Endometrial microvascular endothelial cells (primary cell): ENCODE data around the gene CRHR2. TPM values are rescaled to one million over a fixed set of nuclear protein-coding genes. Genes with fewer than 3 reads are reported as not detected.

ENCODE experiments used
- in situ Hi-C: cut with HindIII; loops from 2 replicates; pipeline ENCODE4 v1.10.0; 2017; ENCODE audit warnings: low sequenced_read_pairs, low pct_unique_long_range_greater_than_20kb; ENCODE audit errors: inconsistent ontology term
- total RNA-seq: library from RNA; depleted of rRNA; stranded (reverse); fragments of >200 nt; gene quantifications from one replicate; pipeline ENCODE4 v1.2.3, GENCODE V29; 2015; ENCODE audit errors: inconsistent ontology term

The CRHR2 gene
- total RNA-seq, 1 donor from 2014 or later: not detected

GRCh38 chr7:30660331-30661255 is 21.7 kb downstream of the CRHR2 start:
- in situ Hi-C loops: no loop called here

- in situ Hi-C loops: no loop called here
These were observed 22.9 kb downstream of the CRHR2 start for GRCh38 chr7:30659312-30659711.

GRCh38 chr7:30658479-30659074 is 23.7 kb downstream of the CRHR2 start:
- in situ Hi-C loops: no loop called here

GRCh38 chr7:30657131-30657530 is 25.1 kb downstream of the CRHR2 start:
- in situ Hi-C loops: no loop called here

GRCh38 chr7:30656006-30656957 is 26.0 kb downstream of the CRHR2 start:
- in situ Hi-C loops: no loop called here

- in situ Hi-C loops: no loop called here
These were observed 26.9 kb downstream of the CRHR2 start for GRCh38 chr7:30655096-30655970.

GRCh38 chr7:30654296-30655090 is 27.8 kb downstream of the CRHR2 start:
- in situ Hi-C loops: no loop called here

- in situ Hi-C loops: no loop called here
These were observed 29.3 kb downstream of the CRHR2 start for GRCh38 chr7:30652698-30653641.

GRCh38 chr7:30652132-30652531 is 30.1 kb downstream of the CRHR2 start:
- in situ Hi-C loops: no loop called here

GRCh38 chr7:30650421-30650808 is 31.8 kb downstream of the CRHR2 start:
- in situ Hi-C loops: no loop called here

- in situ Hi-C loops: no loop called here
These were observed 32.4 kb downstream of the CRHR2 start for GRCh38 chr7:30649717-30650420.

GRCh38 chr7:30648744-30649540 is 33.3 kb downstream of the CRHR2 start:
- in situ Hi-C loops: no loop called here

- in situ Hi-C loops: no loop called here
These were observed 34.5 kb downstream of the CRHR2 start for GRCh38 chr7:30647589-30648364.

- in situ Hi-C loops: no loop called here
These were observed 36.1 kb downstream of the CRHR2 start for GRCh38 chr7:30646154-30646553.

GRCh38 chr7:30645661-30646060 is 36.6 kb downstream of the CRHR2 start:
- in situ Hi-C loops: no loop called here
